ENCODE results near the gene MAT2B.

DNA sequence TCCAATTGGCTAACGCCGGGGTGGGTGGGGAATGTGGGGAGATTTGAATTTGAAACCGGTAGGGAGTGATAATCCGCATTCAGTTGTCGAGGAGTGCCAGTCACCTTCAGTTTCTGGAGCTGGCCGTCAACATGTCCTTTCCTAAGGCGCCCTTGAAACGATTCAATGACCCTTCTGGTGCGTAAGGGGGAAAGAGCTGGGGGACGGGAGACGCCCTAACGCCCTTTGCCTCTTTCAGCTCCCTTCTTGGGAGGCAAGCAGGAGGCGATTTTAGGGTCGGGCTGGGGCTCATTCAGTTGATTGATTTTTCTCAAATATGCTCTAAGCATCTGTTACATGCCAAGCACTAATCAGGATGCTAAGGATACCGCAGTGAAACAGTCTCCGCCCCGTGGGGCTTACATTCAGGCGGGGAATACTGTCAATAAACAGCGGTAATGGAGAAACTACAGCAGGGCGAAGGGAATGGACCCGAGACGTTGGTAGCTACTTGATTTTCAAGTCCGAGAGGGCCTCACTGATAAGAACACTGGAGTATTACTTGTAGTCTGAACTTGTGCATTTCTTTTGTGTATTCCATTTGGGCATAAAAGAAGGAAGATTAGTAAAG lies 44.8 kb upstream of the MAT2B start, which contains the start of gene HMMR:
- TF ChIP-seq, protein P1, sequence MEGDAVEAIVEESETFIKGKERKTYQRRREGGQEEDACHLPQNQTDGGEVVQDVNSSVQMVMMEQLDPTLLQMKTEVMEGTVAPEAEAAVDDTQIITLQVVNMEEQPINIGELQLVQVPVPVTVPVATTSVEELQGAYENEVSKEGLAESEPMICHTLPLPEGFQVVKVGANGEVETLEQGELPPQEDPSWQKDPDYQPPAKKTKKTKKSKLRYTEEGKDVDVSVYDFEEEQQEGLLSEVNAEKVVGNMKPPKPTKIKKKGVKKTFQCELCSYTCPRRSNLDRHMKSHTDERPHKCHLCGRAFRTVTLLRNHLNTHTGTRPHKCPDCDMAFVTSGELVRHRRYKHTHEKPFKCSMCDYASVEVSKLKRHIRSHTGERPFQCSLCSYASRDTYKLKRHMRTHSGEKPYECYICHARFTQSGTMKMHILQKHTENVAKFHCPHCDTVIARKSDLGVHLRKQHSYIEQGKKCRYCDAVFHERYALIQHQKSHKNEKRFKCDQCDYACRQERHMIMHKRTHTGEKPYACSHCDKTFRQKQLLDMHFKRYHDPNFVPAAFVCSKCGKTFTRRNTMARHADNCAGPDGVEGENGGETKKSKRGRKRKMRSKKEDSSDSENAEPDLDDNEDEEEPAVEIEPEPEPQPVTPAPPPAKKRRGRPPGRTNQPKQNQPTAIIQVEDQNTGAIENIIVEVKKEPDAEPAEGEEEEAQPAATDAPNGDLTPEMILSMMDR (IDR thresholded peaks at IDR 0.05), result no peak
- no peak for TF ChIP-seq SMC3 (IDR thresholded peaks at IDR 0.05)
- TF ChIP-seq GATA3 (IDR thresholded peaks at IDR 0.05; ENCODE audit: borderline replicate concordance), result no peak
- TF ChIP-seq JUNB (IDR thresholded peaks at IDR 0.05), result no peak
- no peak for TF ChIP-seq MAFK (IDR thresholded peaks at IDR 0.05; ENCODE audit: partially characterized antibody)
- TF ChIP-seq ZFP36 (IDR thresholded peaks at IDR 0.05; ENCODE audit: borderline replicate concordance, partially characterized antibody), result no peak
- TF ChIP-seq, protein P2, sequence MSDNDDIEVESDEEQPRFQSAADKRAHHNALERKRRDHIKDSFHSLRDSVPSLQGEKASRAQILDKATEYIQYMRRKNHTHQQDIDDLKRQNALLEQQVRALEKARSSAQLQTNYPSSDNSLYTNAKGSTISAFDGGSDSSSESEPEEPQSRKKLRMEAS (IDR thresholded peaks at IDR 0.05), result no peak; the same call in 1 of the 2 replicates
- no peak for TF ChIP-seq RFX5 (IDR thresholded peaks at IDR 0.05)
- TF ChIP-seq POLR2A (IDR thresholded peaks at IDR 0.05; ENCODE audit: low read length), result peak; percentile 61
- TF ChIP-seq, protein P3, sequence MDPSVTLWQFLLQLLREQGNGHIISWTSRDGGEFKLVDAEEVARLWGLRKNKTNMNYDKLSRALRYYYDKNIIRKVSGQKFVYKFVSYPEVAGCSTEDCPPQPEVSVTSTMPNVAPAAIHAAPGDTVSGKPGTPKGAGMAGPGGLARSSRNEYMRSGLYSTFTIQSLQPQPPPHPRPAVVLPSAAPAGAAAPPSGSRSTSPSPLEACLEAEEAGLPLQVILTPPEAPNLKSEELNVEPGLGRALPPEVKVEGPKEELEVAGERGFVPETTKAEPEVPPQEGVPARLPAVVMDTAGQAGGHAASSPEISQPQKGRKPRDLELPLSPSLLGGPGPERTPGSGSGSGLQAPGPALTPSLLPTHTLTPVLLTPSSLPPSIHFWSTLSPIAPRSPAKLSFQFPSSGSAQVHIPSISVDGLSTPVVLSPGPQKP (IDR thresholded peaks at IDR 0.05; ENCODE audit: low read depth, low read length), result no peak
- TF ChIP-seq MAZ (IDR thresholded peaks at IDR 0.05; ENCODE audit: borderline replicate concordance, low read depth, low read length), result no peak
